SK-N-SH treated with all-trans-retinoic acid at 6 μM for 48 hours (cell line): ENCODE measurements around the gene PRICKLE3.

Experiments
- ATAC-seq: fragments of 200-7000 bp; cut with Tn5 transposase; 3 replicates; pipeline ENCODE4 v1.9.1; 2020; ENCODE audit warnings: mild to moderate bottlenecking, moderate library complexity
- ARNTL ChIP-seq: fragments of 450-650 bp; formaldehyde crosslinking; IDR thresholded peaks from 2 replicates; pipeline ENCODE4 v1.5.0; 2020; ENCODE audit warnings: low read depth, mild to moderate bottlenecking, moderate library complexity, borderline replicate concordance
- BACH2 ChIP-seq: fragments of 250-450 bp; sonication (Bioruptor Pico); IDR thresholded peaks from 2 replicates; pipeline ENCODE4 v1.9.0; 2021; ENCODE audit warnings: mild to moderate bottlenecking, borderline replicate concordance
- ESRRG ChIP-seq: fragments of 250-450 bp; sonication (Bioruptor Pico); IDR thresholded peaks from 2 replicates; pipeline ENCODE4 v1.6.1; 2021; ENCODE audit warnings: mild to moderate bottlenecking
- GLIS3 ChIP-seq: fragments of 250-450 bp; sonication (Bioruptor Pico); IDR thresholded peaks from 2 replicates; pipeline ENCODE4 v1.5.0; 2020; ENCODE audit warnings: mild to moderate bottlenecking, moderate library complexity
- ISL1 ChIP-seq: fragments of 250-450 bp; sonication (Bioruptor Pico); IDR thresholded peaks from 2 replicates; pipeline ENCODE4 v2.1.2; 2022; ENCODE audit warnings: mild to moderate bottlenecking, moderate library complexity
- OSR1 ChIP-seq: fragments of 250-450 bp; sonication (Bioruptor Pico); IDR thresholded peaks from 2 replicates; pipeline ENCODE4 v1.8.0; 2022; ENCODE audit warnings: moderate library complexity, mild to moderate bottlenecking, inconsistent platforms
- POU6F1 ChIP-seq: fragments of 250-450 bp; sonication (Bioruptor Pico); IDR thresholded peaks from 2 replicates; pipeline ENCODE4 v1.8.0; 2021; ENCODE audit warnings: low read depth, mild to moderate bottlenecking, moderate library complexity, borderline replicate concordance
- PPARA ChIP-seq: fragments of 250-450 bp; sonication (Bioruptor Pico); IDR thresholded peaks from 2 replicates; pipeline ENCODE4 v1.5.0; 2020; ENCODE audit warnings: mild to moderate bottlenecking, borderline replicate concordance
- RARB ChIP-seq: fragments of 250-450 bp; sonication (Bioruptor Pico); IDR thresholded peaks from 2 replicates; pipeline ENCODE4 v1.8.0; 2021; ENCODE audit warnings: mild to moderate bottlenecking, moderate library complexity
- SNAI2 ChIP-seq: fragments of 250-450 bp; sonication (Bioruptor Pico); IDR thresholded peaks from 2 replicates; pipeline ENCODE4 v1.5.0; 2020; ENCODE audit warnings: mild to moderate bottlenecking, moderate library complexity
- TCF4 ChIP-seq: fragments of 250-450 bp; sonication (Bioruptor Pico); IDR thresholded peaks from 2 replicates; pipeline ENCODE4 v1.8.0; 2021; ENCODE audit warnings: mild to moderate bottlenecking, moderate library complexity, borderline replicate concordance
- TOX ChIP-seq: fragments of 250-450 bp; sonication (Bioruptor Pico); IDR thresholded peaks from 2 replicates; pipeline ENCODE4 v1.8.0; 2021; ENCODE audit warnings: mild to moderate bottlenecking, moderate library complexity, borderline replicate concordance
- ZC3H10 ChIP-seq: fragments of 250-450 bp; sonication (Bioruptor Pico); IDR thresholded peaks from 2 replicates; pipeline ENCODE4 v1.5.1; 2021; ENCODE audit warnings: mild to moderate bottlenecking, moderate library complexity
- ZFP3 ChIP-seq: fragments of 250-450 bp; sonication (Bioruptor Pico); IDR thresholded peaks from 2 replicates; pipeline ENCODE4 v1.5.0; 2020; ENCODE audit warnings: mild to moderate bottlenecking, moderate library complexity
- ZFP30 ChIP-seq: fragments of 450-650 bp; formaldehyde crosslinking; IDR thresholded peaks from 2 replicates; pipeline ENCODE4 v1.5.0; 2022; ENCODE audit warnings: mild to moderate bottlenecking, moderate library complexity
- ZNF565 ChIP-seq: fragments of 450-650 bp; formaldehyde crosslinking; conservative IDR thresholded peaks from 2 replicates; pipeline ENCODE4 v1.5.0; 2020; ENCODE audit warnings: low read depth, mild to moderate bottlenecking, moderate library complexity
- ZNF70 ChIP-seq: fragments of 450-650 bp; formaldehyde crosslinking; IDR thresholded peaks from 2 replicates; pipeline ENCODE4 v1.5.0; 2020; ENCODE audit warnings: mild to moderate bottlenecking, moderate library complexity
- ZNF8 ChIP-seq: fragments of 450-650 bp; formaldehyde crosslinking; IDR thresholded peaks from 2 replicates; pipeline ENCODE4 v1.5.0; 2020; ENCODE audit warnings: mild to moderate bottlenecking, moderate library complexity
- TF ChIP-seq, protein P1 (sequence below): fragments of 250-450 bp; sonication (Bioruptor Pico); IDR thresholded peaks from 2 replicates; pipeline ENCODE4 v1.5.0; 2020; ENCODE audit warnings: mild to moderate bottlenecking, moderate library complexity
- TF ChIP-seq, protein P2 (sequence below): fragments of 250-450 bp; sonication (Bioruptor Pico); IDR thresholded peaks from 2 replicates; pipeline ENCODE4 v1.5.1; 2021; ENCODE audit warnings: mild to moderate bottlenecking, moderate library complexity
- TF ChIP-seq, protein P3 (sequence below): fragments of 250-450 bp; sonication (Bioruptor Pico); IDR thresholded peaks from 2 replicates; pipeline ENCODE4 v1.5.1; 2020; ENCODE audit warnings: low read depth, mild to moderate bottlenecking, moderate library complexity
- TF ChIP-seq, protein P4 (sequence below): fragments of 250-450 bp; sonication (Bioruptor Pico); IDR thresholded peaks from 2 replicates; pipeline ENCODE4 v1.8.0; 2020; ENCODE audit warnings: mild to moderate bottlenecking, moderate library complexity, borderline replicate concordance

PRICKLE3 gene

DNA sequence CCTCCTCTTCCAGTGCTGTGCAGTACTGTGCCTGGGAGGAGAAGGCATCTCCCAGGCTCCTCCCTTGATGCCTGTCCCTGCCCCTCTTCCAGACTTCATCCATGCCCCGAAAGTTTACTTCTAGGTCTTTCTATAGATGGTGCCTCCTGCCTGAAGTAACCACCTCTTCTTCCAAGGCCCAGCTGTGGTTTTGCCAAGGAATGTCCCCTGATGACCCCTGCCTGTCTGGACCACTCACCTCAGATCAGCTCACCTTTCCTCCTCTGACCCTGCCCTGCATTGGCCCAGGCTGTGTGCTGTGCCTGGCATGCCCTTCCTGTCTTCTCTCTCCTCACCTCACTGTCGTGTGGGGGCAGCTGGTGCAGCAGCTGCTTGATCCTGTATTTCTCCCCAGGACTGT lies 6.8 kb downstream of the PRICKLE3 start:
- TF ChIP-seq ARNTL (no peak), TCF4 (no peak), ESRRG (CRISPR knock-in tag) (no peak), POU6F1 (CRISPR knock-in tag) (no peak)
- TF ChIP-seq, protein P1, sequence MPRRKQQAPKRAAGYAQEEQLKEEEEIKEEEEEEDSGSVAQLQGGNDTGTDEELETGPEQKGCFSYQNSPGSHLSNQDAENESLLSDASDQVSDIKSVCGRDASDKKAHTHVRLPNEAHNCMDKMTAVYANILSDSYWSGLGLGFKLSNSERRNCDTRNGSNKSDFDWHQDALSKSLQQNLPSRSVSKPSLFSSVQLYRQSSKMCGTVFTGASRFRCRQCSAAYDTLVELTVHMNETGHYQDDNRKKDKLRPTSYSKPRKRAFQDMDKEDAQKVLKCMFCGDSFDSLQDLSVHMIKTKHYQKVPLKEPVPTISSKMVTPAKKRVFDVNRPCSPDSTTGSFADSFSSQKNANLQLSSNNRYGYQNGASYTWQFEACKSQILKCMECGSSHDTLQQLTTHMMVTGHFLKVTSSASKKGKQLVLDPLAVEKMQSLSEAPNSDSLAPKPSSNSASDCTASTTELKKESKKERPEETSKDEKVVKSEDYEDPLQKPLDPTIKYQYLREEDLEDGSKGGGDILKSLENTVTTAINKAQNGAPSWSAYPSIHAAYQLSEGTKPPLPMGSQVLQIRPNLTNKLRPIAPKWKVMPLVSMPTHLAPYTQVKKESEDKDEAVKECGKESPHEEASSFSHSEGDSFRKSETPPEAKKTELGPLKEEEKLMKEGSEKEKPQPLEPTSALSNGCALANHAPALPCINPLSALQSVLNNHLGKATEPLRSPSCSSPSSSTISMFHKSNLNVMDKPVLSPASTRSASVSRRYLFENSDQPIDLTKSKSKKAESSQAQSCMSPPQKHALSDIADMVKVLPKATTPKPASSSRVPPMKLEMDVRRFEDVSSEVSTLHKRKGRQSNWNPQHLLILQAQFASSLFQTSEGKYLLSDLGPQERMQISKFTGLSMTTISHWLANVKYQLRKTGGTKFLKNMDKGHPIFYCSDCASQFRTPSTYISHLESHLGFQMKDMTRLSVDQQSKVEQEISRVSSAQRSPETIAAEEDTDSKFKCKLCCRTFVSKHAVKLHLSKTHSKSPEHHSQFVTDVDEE = no peak
- TF ChIP-seq, protein P2, sequence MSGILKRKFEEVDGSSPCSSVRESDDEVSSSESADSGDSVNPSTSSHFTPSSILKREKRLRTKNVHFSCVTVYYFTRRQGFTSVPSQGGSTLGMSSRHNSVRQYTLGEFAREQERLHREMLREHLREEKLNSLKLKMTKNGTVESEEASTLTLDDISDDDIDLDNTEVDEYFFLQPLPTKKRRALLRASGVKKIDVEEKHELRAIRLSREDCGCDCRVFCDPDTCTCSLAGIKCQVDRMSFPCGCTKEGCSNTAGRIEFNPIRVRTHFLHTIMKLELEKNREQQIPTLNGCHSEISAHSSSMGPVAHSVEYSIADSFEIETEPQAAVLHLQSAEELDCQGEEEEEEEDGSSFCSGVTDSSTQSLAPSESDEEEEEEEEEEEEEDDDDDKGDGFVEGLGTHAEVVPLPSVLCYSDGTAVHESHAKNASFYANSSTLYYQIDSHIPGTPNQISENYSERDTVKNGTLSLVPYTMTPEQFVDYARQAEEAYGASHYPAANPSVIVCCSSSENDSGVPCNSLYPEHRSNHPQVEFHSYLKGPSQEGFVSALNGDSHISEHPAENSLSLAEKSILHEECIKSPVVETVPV (CRISPR knock-in tag) = no peak
- ATAC-seq = no peak

- ATAC-seq = no peak
- TF ChIP-seq ZNF565 (no peak), ZNF8 (CRISPR knock-in tag) (no peak), OSR1 (CRISPR knock-in tag) (no peak), ZNF70 (CRISPR knock-in tag) (no peak), ESRRG (CRISPR knock-in tag) (no peak), ZFP30 (CRISPR knock-in tag) (no peak), RARB (CRISPR knock-in tag) (no peak), SNAI2 (no peak), TOX (CRISPR knock-in tag) (no peak), ZC3H10 (CRISPR knock-in tag) (no peak), POU6F1 (CRISPR knock-in tag) (no peak), ARNTL (no peak), PPARA (CRISPR knock-in tag) (no peak), ZFP3 (CRISPR knock-in tag) (no peak), GLIS3 (CRISPR knock-in tag) (no peak), ISL1 (no peak), BACH2 (CRISPR knock-in tag) (no peak)
- TF ChIP-seq, protein P3, sequence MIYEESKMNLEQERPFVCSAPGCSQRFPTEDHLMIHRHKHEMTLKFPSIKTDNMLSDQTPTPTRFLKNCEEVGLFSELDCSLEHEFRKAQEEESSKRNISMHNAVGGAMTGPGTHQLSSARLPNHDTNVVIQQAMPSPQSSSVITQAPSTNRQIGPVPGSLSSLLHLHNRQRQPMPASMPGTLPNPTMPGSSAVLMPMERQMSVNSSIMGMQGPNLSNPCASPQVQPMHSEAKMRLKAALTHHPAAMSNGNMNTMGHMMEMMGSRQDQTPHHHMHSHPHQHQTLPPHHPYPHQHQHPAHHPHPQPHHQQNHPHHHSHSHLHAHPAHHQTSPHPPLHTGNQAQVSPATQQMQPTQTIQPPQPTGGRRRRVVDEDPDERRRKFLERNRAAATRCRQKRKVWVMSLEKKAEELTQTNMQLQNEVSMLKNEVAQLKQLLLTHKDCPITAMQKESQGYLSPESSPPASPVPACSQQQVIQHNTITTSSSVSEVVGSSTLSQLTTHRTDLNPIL (CRISPR knock-in tag) = no peak
- TF ChIP-seq, protein P4, sequence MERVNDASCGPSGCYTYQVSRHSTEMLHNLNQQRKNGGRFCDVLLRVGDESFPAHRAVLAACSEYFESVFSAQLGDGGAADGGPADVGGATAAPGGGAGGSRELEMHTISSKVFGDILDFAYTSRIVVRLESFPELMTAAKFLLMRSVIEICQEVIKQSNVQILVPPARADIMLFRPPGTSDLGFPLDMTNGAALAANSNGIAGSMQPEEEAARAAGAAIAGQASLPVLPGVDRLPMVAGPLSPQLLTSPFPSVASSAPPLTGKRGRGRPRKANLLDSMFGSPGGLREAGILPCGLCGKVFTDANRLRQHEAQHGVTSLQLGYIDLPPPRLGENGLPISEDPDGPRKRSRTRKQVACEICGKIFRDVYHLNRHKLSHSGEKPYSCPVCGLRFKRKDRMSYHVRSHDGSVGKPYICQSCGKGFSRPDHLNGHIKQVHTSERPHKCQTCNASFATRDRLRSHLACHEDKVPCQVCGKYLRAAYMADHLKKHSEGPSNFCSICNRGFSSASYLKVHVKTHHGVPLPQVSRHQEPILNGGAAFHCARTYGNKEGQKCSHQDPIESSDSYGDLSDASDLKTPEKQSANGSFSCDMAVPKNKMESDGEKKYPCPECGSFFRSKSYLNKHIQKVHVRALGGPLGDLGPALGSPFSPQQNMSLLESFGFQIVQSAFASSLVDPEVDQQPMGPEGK = no peak
- TF ChIP-seq, protein P2 (CRISPR knock-in tag) = no peak
Observed at GRCh38 chrX:49178537-49178936, 7.6 kb downstream of the PRICKLE3 start.
